Ishikawa (cell line): ENCODE data around the gene COLQ.

Experiments
- CEBPB ChIP-seq: IDR thresholded peaks from 2 replicates; pipeline ENCODE4 v1.6.1; 2012
- CREB1 ChIP-seq: IDR thresholded peaks from 2 replicates; pipeline ENCODE4 v1.6.1; 2012; ENCODE audit warnings: low read depth
- EGR1 ChIP-seq: IDR thresholded peaks from 2 replicates; pipeline ENCODE4 v1.6.1; 2012
- EP300 ChIP-seq: IDR thresholded peaks from 2 replicates; pipeline ENCODE4 v1.6.1; 2012; ENCODE audit warnings: borderline replicate concordance
- FOXM1 ChIP-seq: IDR thresholded peaks from 2 replicates; pipeline ENCODE4 v1.6.1; 2012; ENCODE audit warnings: low read depth, borderline replicate concordance
- NFIC ChIP-seq: IDR thresholded peaks from 2 replicates; pipeline ENCODE4 v1.6.1; 2012
- RAD21 ChIP-seq: IDR thresholded peaks from 2 replicates; pipeline ENCODE4 v1.6.1; 2012; ENCODE audit warnings: low read depth
- TAF1 ChIP-seq: IDR thresholded peaks from 2 replicates; pipeline ENCODE4 v1.6.1; 2012; ENCODE audit warnings: low read depth, mild to moderate bottlenecking
- TCF12 ChIP-seq: IDR thresholded peaks from 2 replicates; pipeline ENCODE4 v1.6.1; 2012; ENCODE audit warnings: low read depth
- YY1 ChIP-seq: IDR thresholded peaks from 2 replicates; pipeline ENCODE4 v1.6.1; 2012; ENCODE audit warnings: low read depth
- TF ChIP-seq, protein P1 (sequence below): IDR thresholded peaks from 2 replicates; pipeline ENCODE4 v1.6.1; 2012
- TF ChIP-seq, protein P2 (sequence below): IDR thresholded peaks from 2 replicates; pipeline ENCODE4 v1.6.1; 2012; ENCODE audit warnings: low read depth, mild to moderate bottlenecking
- TF ChIP-seq, protein P3 (sequence below): IDR thresholded peaks from 2 replicates; pipeline ENCODE4 v1.6.1; 2012

DNA sequence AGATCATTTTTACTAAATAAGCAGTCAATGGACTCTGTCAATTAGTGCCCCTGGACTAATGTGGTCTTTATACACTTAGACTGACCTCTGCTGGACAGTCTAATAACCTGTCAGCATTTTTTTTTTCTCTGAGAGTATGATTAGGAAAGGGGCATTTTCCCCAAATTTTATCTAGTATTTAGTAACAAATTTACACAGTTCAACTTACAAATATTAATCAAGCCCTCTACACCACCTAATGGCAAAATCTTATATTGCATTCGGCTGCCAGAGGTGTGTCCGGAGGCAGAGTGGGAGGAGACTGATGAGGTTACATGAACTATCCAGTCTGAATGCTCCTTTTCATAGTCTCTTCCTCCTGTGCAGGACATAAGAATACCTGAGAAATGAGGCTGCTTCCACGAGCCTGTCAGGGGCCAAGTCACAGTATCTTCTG, 36.0 kb upstream of the COLQ start:
- no peak for TF ChIP-seq FOXM1
- no peak for TF ChIP-seq EP300
- no peak for TF ChIP-seq CREB1
- TF ChIP-seq, protein P1, sequence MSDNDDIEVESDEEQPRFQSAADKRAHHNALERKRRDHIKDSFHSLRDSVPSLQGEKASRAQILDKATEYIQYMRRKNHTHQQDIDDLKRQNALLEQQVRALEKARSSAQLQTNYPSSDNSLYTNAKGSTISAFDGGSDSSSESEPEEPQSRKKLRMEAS = no peak
- peak; percentile 51 for TF ChIP-seq RAD21
- no peak for TF ChIP-seq TAF1
- TF ChIP-seq, protein P2, sequence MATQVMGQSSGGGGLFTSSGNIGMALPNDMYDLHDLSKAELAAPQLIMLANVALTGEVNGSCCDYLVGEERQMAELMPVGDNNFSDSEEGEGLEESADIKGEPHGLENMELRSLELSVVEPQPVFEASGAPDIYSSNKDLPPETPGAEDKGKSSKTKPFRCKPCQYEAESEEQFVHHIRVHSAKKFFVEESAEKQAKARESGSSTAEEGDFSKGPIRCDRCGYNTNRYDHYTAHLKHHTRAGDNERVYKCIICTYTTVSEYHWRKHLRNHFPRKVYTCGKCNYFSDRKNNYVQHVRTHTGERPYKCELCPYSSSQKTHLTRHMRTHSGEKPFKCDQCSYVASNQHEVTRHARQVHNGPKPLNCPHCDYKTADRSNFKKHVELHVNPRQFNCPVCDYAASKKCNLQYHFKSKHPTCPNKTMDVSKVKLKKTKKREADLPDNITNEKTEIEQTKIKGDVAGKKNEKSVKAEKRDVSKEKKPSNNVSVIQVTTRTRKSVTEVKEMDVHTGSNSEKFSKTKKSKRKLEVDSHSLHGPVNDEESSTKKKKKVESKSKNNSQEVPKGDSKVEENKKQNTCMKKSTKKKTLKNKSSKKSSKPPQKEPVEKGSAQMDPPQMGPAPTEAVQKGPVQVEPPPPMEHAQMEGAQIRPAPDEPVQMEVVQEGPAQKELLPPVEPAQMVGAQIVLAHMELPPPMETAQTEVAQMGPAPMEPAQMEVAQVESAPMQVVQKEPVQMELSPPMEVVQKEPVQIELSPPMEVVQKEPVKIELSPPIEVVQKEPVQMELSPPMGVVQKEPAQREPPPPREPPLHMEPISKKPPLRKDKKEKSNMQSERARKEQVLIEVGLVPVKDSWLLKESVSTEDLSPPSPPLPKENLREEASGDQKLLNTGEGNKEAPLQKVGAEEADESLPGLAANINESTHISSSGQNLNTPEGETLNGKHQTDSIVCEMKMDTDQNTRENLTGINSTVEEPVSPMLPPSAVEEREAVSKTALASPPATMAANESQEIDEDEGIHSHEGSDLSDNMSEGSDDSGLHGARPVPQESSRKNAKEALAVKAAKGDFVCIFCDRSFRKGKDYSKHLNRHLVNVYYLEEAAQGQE = no peak
- TF ChIP-seq YY1 = no peak
- no peak for TF ChIP-seq CEBPB
- no peak for TF ChIP-seq TCF12
- TF ChIP-seq, protein P3, sequence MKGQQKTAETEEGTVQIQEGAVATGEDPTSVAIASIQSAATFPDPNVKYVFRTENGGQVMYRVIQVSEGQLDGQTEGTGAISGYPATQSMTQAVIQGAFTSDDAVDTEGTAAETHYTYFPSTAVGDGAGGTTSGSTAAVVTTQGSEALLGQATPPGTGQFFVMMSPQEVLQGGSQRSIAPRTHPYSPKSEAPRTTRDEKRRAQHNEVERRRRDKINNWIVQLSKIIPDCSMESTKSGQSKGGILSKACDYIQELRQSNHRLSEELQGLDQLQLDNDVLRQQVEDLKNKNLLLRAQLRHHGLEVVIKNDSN = no peak
- TF ChIP-seq NFIC = no peak
- no peak for TF ChIP-seq EGR1
